ENCODE results near the gene FBN1. TPM values are rescaled to one million over a fixed set of nuclear protein-coding genes. Genes with fewer than 3 reads are reported as not detected.

The FBN1 gene
- total and polyA plus RNA-seq, 2 donors (not counting 3 experiments of a cell fraction or from before 2014, with no cell fraction given), result 107 to 111 TPM

GRCh38 chr15:48522911-48523310, 122.6 kb downstream of the FBN1 start:
- H3K36me3 ChIP-seq (ENCODE audit: control insufficient read depth in 2 of 2, extremely low read depth in 1 of 2, insufficient read depth in 2 of 2, low read length in 2 of 2), result peaks cover 0 to 17% of the 10 kb centered on the region in 2 experiments

More at GRCh38 chr15:48522911-48523310, 122.6 kb downstream of the FBN1 start:
- Histone ChIP-seq H3K27ac (ENCODE audit: insufficient read depth, low read depth, low read length) (no peak overlapping the region), H2AFZ (ENCODE audit: low read depth, low read length) (no peak overlapping the region), H3K27me3 (ENCODE audit: control insufficient read depth in 2 of 2, insufficient read depth in 2 of 2, low read length in 2 of 2) (no peaks in the 10 kb centered on the region), H3K9me1 (replicated peaks; ENCODE audit: control insufficient read depth, extremely low read depth, insufficient read depth, low read length) (no peaks in the 10 kb centered on the region), H3K4me2 (ENCODE audit: insufficient read depth, low read length) (no peak overlapping the region), H3K4me1 (ENCODE audit: control insufficient read depth, extremely low read depth, insufficient read depth, low read length) (peaks cover 5% of the 10 kb centered on the region), H3K79me2 (ENCODE audit: control insufficient read depth, insufficient read depth, low read length) (no peaks in the 10 kb centered on the region), H3K4me3 (replicated peaks in 1 of 3; ENCODE audit: insufficient read depth in 1 of 3, low read depth in 1 of 3, low read length in 3 of 3) (no peak overlapping the region), H4K20me1 (replicated peaks; ENCODE audit: control insufficient read depth, extremely low read depth, insufficient read depth, low read length) (no peaks in the 10 kb centered on the region), H3K9me3 (replicated peaks; ENCODE audit: control insufficient read depth, insufficient read depth, low read length) (no peaks in the 10 kb centered on the region), H3K9ac (replicated peaks; ENCODE audit: extremely low read depth, insufficient read depth, low read length) (no peak overlapping the region)
- no peak for DNase-seq (ENCODE audit: low read depth, low spot score)
- dilution Hi-C loops (cut with MboI; ENCODE audit: extremely low pct_ligation_motif_present, low sequenced_read_pairs), result no loop called here
- no peak for TF ChIP-seq FOS (IDR thresholded peaks at IDR 0.05; ENCODE audit: borderline replicate concordance, insufficient read depth, low read length)
- TF ChIP-seq GATA2 (IDR thresholded peaks at IDR 0.05; ENCODE audit: insufficient read depth, insufficient read length, low read depth, low read length), result no peak
- no peak for TF ChIP-seq MAX (IDR thresholded peaks at IDR 0.05; ENCODE audit: insufficient read depth, insufficient read length)
- no peak for TF ChIP-seq EZH2 (IDR thresholded peaks at IDR 0.05; ENCODE audit: borderline replicate concordance, low read depth, low read length, severe bottlenecking)
- TF ChIP-seq POLR2A (IDR thresholded peaks at IDR 0.05; ENCODE audit: low read depth, low read length), result no peak
- TF ChIP-seq CTCF (IDR thresholded peaks at IDR 0.05; ENCODE audit: extremely low read depth in 1 of 2, insufficient read depth in 1 of 2, low read depth in 1 of 2, low read length in 2 of 2), result no peak
- CTCF ChIA-PET, result no interaction called here
- no TSS peak for BruUV-seq (replicated peaks)
- FAIRE-seq, result no peak
- intact Hi-C loops (cut with micrococcal nuclease), result no loop called here
- POLR2A ChIA-PET, result no interaction called here

Measured in endothelial cell of umbilical vein (primary cell).